GM19025 (cell line): ENCODE data around the gene SGTB.
"Not testable (repeated sequence)": the region's sequence is repeated elsewhere in the genome, so short reads cannot be mapped to it uniquely, and the experiment has no call there.

ENCODE experiments used
- ATAC-seq: cut with Tn5 transposase; IDR thresholded peaks from one replicate; pipeline ENCODE4 v1.9.1; 2021; ENCODE audit warnings: mild to moderate bottlenecking, low read depth, moderate library complexity; ENCODE audit not compliant: unreplicated experiment

SGTB gene

GRCh38 chr5:65736011-65736410 lies 14.1 kb upstream of the SGTB start:
- no peak for ATAC-seq

GRCh38 chr5:65734921-65735320 lies 13.0 kb upstream of the SGTB start:
- ATAC-seq = no peak

GRCh38 chr5:65734196-65734775 lies 12.4 kb upstream of the SGTB start:
- not testable (repeated sequence) for ATAC-seq

- not testable (repeated sequence) for ATAC-seq
These were observed 10.1 kb upstream of the SGTB start for GRCh38 chr5:65732046-65732445.

GRCh38 chr5:65730910-65731309 lies 9.0 kb upstream of the SGTB start:
- ATAC-seq = no peak

- ATAC-seq = no peak
These were observed 6.3 kb upstream of the SGTB start for GRCh38 chr5:65728218-65728617.

- ATAC-seq = no peak
These were observed 5.7 kb upstream of the SGTB start for GRCh38 chr5:65727491-65728156.

- ATAC-seq = no peak
These were observed 880 bp upstream of the SGTB start for GRCh38 chr5:65722575-65723403.

- peak; percentile 0 for ATAC-seq
These were observed 724 bp downstream of the SGTB start for GRCh38 chr5:65721050-65721719.

- no peak for ATAC-seq
These were observed 3.2 kb downstream of the SGTB start for GRCh38 chr5:65718576-65719310.

- ATAC-seq = no peak
These were observed 13.8 kb downstream of the SGTB start for GRCh38 chr5:65708145-65708544.

GRCh38 chr5:65707663-65708062 lies 14.2 kb downstream of the SGTB start:
- ATAC-seq = no peak

GRCh38 chr5:65704621-65705239 lies 17.2 kb downstream of the SGTB start:
- ATAC-seq = no peak

GRCh38 chr5:65702036-65702435 lies 19.9 kb downstream of the SGTB start:
- no peak for ATAC-seq

GRCh38 chr5:65699338-65699737 lies 22.6 kb downstream of the SGTB start:
- no peak for ATAC-seq

- no peak for ATAC-seq
These were observed 25.0 kb downstream of the SGTB start for GRCh38 chr5:65696892-65697291.

- ATAC-seq = no peak
These were observed 26.0 kb downstream of the SGTB start for GRCh38 chr5:65695896-65696295.

GRCh38 chr5:65695162-65695755 lies 26.6 kb downstream of the SGTB start:
- no peak for ATAC-seq

- no peak for ATAC-seq
These were observed 28.8 kb downstream of the SGTB start for GRCh38 chr5:65693121-65693520.

- no peak for ATAC-seq
These were observed 39.8 kb downstream of the SGTB start for GRCh38 chr5:65682148-65682547.
